HCT116 (cell line): Measurements from ENCODE around the gene ATP8B3.
"Not testable (repeated sequence)": the region's sequence is repeated elsewhere in the genome, so short reads cannot be mapped to it uniquely, and the experiment has no call there.

Experiments used
- EGR1 ChIP-seq: IDR thresholded peaks from 2 replicates; pipeline ENCODE4 v1.6.1; 2012; ENCODE audit warnings: low read depth
- EZH2 ChIP-seq: fragments of 200-600 bp; sonication (generic); IDR thresholded peaks from 2 replicates; pipeline ENCODE4 v1.6.1; 2017; ENCODE audit warnings: antibody characterized with exemption, mixed run types
- EZH2phosphoT487 ChIP-seq: fragments of 200-600 bp; IDR thresholded peaks from 2 replicates; pipeline ENCODE4 v1.6.1; 2018; ENCODE audit warnings: antibody characterized with exemption, borderline replicate concordance
- POLR2A ChIP-seq: IDR thresholded peaks from 2 replicates; pipeline ENCODE4 v1.7.0; 2011; ENCODE audit warnings: borderline replicate concordance; ENCODE audit not compliant: insufficient read depth, insufficient read length; ENCODE audit errors: extremely low read depth
- POLR2AphosphoS5 ChIP-seq: IDR thresholded peaks from 2 replicates; pipeline ENCODE4 v1.6.1; 2011; ENCODE audit warnings: mild to moderate bottlenecking, low read depth, low read length, moderate library complexity
- RAD21 ChIP-seq: IDR thresholded peaks from 2 replicates; pipeline ENCODE4 v1.6.1; 2012; ENCODE audit warnings: low read depth, mild to moderate bottlenecking
- TCF7L2 ChIP-seq: IDR thresholded peaks from 2 replicates; pipeline ENCODE4 v1.7.0; 2011; ENCODE audit warnings: borderline replicate concordance, inconsistent platforms; ENCODE audit not compliant: insufficient read depth, insufficient read length; ENCODE audit errors: extremely low read depth
- ZNF274 ChIP-seq: fragments of 200-500 bp; sonication (Bioruptor generic); IDR thresholded peaks from 2 replicates; pipeline ENCODE4 v1.6.1; 2014; ENCODE audit warnings: mild to moderate bottlenecking, low read depth, low read length, inconsistent platforms
- TF ChIP-seq, protein P1 (sequence below), 3 experiments: fragments of 200-600 bp in 1 of 3; sonication (generic) in 1 of 3; IDR thresholded peaks in 2 of 3; conservative IDR thresholded peaks in 1 of 3; 2 replicates each; pipeline ENCODE4 v1.5.1; 2012 to 2017; ENCODE audit warnings: low read depth in 2 of 3, low read length in 2 of 3, antibody characterized with exemption in 1 of 3, borderline replicate concordance in 1 of 3, control low read depth in 1 of 3, mild to moderate bottlenecking in 1 of 3, mixed read lengths in 1 of 3, mixed run types in 1 of 3, moderate library complexity in 1 of 3; ENCODE audit not compliant: insufficient read depth in 1 of 3
- TF ChIP-seq, protein P2 (sequence below): IDR thresholded peaks from 2 replicates; pipeline ENCODE4 v1.6.1; 2012
- TF ChIP-seq, protein P3 (sequence below): IDR thresholded peaks from 2 replicates; pipeline ENCODE4 v1.6.1; 2011; ENCODE audit warnings: mild to moderate bottlenecking, low read length, moderate library complexity; ENCODE audit not compliant: insufficient replicate concordance; ENCODE audit errors: extremely low read depth
- TF ChIP-seq, protein P4 (sequence below): IDR thresholded peaks from 2 replicates; pipeline ENCODE4 v1.6.1; 2012

DNA sequence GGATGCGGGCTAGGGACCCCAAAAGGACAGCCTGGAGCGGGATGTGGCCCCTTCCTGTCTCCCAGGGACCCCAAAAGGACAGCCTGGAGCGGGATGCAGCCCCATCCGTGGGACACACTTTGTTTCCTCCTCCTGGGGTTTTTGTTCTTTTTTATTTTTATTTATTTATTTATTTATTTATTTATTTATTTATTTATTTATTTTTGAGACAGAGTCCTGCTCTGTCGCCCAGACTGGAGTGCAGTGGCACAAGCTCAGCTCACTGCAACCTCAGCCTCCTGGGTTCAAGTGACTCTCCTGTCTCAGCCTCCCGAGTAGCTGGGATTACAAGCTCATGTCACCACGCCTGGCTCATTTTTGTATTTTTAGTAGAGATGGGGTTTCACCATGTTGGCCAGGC, 14.8 kb downstream of the ATP8B3 start:
- TF ChIP-seq, protein P1, sequence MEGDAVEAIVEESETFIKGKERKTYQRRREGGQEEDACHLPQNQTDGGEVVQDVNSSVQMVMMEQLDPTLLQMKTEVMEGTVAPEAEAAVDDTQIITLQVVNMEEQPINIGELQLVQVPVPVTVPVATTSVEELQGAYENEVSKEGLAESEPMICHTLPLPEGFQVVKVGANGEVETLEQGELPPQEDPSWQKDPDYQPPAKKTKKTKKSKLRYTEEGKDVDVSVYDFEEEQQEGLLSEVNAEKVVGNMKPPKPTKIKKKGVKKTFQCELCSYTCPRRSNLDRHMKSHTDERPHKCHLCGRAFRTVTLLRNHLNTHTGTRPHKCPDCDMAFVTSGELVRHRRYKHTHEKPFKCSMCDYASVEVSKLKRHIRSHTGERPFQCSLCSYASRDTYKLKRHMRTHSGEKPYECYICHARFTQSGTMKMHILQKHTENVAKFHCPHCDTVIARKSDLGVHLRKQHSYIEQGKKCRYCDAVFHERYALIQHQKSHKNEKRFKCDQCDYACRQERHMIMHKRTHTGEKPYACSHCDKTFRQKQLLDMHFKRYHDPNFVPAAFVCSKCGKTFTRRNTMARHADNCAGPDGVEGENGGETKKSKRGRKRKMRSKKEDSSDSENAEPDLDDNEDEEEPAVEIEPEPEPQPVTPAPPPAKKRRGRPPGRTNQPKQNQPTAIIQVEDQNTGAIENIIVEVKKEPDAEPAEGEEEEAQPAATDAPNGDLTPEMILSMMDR (IDR thresholded peaks at IDR 0.05 in 2 of 3, conservative IDR thresholded peaks at IDR 0.05 in 1 of 3; ENCODE audit: borderline replicate concordance in 1 of 3, insufficient read depth in 1 of 3, low read depth in 2 of 3, low read length in 2 of 3) = not testable (repeated sequence)
- not testable (repeated sequence) for TF ChIP-seq POLR2AphosphoS5, TCF7L2, EZH2phosphoT487, POLR2A, RAD21, ZNF274, EGR1, EZH2
- TF ChIP-seq, protein P2, sequence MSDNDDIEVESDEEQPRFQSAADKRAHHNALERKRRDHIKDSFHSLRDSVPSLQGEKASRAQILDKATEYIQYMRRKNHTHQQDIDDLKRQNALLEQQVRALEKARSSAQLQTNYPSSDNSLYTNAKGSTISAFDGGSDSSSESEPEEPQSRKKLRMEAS = not testable (repeated sequence)
- TF ChIP-seq, protein P3, sequence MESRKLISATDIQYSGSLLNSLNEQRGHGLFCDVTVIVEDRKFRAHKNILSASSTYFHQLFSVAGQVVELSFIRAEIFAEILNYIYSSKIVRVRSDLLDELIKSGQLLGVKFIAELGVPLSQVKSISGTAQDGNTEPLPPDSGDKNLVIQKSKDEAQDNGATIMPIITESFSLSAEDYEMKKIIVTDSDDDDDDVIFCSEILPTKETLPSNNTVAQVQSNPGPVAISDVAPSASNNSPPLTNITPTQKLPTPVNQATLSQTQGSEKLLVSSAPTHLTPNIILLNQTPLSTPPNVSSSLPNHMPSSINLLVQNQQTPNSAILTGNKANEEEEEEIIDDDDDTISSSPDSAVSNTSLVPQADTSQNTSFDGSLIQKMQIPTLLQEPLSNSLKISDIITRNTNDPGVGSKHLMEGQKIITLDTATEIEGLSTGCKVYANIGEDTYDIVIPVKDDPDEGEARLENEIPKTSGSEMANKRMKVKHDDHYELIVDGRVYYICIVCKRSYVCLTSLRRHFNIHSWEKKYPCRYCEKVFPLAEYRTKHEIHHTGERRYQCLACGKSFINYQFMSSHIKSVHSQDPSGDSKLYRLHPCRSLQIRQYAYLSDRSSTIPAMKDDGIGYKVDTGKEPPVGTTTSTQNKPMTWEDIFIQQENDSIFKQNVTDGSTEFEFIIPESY = not testable (repeated sequence)
- TF ChIP-seq, protein P4, sequence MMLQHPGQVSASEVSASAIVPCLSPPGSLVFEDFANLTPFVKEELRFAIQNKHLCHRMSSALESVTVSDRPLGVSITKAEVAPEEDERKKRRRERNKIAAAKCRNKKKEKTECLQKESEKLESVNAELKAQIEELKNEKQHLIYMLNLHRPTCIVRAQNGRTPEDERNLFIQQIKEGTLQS = not testable (repeated sequence)
